GM19372 (cell line): ENCODE measurements around the gene NOL9.

ENCODE experiments used
- ATAC-seq: cut with Tn5 transposase; IDR thresholded peaks from one replicate; pipeline ENCODE4 v1.9.1; 2021; ENCODE audit warnings: mild to moderate bottlenecking, low read depth, moderate library complexity; ENCODE audit not compliant: unreplicated experiment

The NOL9 gene

DNA sequence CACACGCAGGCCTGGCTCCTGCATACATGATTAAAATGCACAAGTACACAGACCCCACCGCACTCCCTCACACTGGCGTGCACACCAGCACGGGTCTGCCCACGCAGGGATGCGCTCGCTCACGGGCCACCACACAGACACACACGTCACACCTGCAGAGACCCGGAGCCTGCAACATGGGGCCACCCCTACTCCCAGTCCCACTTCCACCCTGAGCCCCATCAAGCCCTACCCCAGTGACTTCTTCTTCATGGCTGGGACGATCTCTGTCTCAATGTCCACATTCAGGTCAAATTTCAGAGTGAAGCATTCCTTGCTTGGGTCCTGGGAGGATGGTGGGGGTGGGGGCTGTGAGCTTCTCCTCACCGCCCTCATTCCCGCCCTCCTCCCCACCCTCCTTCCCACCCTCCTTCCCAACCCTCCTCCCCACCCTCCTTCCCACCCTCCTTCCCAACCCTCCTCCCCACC, 79.5 kb downstream of the NOL9 start:
- no peak for ATAC-seq

DNA sequence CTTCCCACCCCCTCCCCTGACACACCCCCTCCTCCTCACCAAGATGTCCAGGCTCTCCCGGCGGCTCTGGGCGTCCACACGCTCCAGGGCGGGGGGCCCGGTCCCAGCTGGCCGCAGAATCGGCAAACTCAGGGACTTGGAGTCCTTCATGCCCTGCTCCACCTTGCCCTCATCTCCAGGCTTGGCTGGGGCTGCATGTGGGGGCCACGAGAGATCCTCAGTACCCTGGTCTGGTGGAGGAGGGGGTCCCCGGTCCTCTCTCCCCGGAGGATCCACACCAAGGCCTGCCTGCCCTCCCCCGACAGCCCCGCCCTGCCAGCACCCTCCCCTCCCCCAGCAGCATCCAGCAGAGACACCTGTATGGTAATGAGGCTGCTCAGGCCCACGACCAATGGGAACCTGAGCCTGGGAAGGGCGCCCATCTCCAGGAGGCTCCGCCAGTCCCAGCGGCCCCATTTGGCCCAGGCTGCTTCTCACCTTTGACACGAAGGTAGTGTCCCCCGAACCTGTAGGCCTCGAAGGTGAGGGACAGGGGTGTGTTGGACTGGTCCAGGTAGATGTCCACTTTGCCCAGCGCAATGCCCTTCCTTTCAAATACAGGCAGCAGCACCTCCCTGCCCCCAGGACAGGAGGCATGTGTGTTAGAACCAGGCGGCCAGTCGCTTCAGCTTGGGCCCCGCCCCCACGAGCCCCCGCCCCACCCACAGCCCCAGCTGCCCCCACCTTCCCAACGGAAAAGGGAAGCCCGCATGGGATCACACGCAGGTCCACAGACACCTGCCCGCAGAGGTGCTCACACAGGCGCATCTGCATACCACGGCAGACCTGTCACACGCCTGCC, 80.1 kb downstream of the NOL9 start:
- ATAC-seq, result no peak

DNA sequence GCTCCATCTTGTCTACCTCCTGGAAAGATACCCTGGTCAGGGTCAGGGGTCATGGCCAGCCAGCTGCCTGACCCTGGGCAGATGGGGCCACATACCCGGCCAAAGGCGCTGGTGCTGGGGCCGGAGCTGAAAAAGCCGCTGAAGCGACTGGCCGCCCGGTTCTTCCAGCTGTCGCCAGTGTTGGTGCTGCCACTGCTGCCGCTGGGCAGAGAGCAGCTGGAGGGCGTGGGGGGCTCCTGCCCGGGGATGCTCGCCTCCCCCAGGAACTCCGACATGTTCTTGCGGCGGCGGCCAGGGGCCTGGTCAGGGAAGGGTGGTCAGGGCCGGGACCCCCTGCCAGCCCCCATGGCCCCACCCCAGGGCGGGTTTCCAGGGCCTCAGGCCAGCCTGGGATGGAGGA, 81.2 kb downstream of the NOL9 start:
- no peak for ATAC-seq

DNA sequence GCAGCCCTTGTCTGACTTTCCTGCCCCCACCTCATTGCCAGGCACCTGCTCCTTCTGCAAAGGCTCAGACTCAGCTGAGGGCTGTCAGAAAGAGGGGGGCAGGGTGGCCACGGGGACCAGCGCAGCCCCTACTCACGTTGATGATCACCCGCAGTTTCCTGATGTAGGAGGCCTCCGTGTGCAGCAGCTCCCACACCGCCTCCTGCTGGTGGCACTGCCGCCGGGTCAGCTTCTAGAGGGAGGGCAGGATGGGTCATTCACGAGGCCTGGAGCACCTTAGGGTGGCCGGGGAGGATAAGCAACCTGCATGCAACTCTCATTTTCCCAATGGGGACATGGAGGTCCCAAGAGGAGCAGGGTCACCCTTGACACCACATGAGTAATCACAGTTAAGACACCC, 81.9 kb downstream of the NOL9 start:
- no peak for ATAC-seq

DNA sequence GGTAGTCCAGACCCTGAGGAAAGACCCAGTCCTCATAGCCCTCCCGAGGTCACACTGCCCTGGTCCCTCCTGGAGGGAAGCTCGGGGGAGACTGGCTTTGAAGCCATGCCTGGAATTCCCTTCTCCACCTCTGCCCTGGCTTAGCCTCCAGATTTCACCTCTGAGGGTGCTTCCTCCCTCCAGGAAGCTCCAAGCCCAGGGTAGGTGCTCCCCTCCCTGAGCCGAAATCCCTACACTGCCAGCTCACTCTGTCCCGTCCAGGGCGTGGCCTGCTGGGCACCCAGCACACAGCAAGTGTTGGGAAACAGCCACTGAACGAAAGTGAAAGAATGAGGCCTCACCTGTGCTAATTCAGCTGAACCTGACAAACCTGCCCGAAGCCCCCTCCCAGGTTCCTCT, 82.3 kb downstream of the NOL9 start:
- ATAC-seq, result no peak
